HL-60 (cell line): ENCODE results near the gene BBS9.

ENCODE experiments used
- POLR2AphosphoS5 ChIP-seq: IDR thresholded peaks from 2 replicates; pipeline ENCODE4 v1.6.1; 2012; ENCODE audit warnings: low read depth
- SPI1 ChIP-seq: IDR thresholded peaks from 2 replicates; pipeline ENCODE4 v1.6.1; 2012; ENCODE audit warnings: low read depth, mild to moderate bottlenecking, borderline replicate concordance
- TF ChIP-seq, protein P1 (sequence below): IDR thresholded peaks from one replicate; pipeline ENCODE4 v1.5.1; 2011; ENCODE audit warnings: low read length, control low read depth, inconsistent platforms; ENCODE audit not compliant: insufficient read depth
- TF ChIP-seq, protein P2 (sequence below): IDR thresholded peaks from 2 replicates; pipeline ENCODE4 v1.6.1; 2012; ENCODE audit warnings: low read depth; ENCODE audit not compliant: insufficient replicate concordance

DNA sequence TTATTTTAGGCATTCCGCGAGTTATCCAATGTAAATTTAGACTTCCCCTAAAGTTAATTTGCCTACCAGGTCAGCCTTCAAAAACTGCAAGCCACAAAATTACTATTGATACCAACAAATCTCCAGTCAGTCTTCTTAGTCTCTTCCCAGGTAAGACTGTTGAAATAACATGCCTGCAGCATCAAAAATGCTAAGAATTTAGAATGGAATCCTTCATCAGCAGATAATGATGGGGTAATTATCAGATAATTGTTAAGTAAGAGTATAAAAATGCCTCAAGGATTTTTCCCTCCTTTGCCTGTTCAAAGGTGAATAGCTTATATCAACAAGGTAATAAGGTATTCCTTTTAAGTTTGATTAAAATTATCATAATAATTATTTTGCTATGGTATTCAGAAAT lies 228.5 kb downstream of the BBS9 start:
- TF ChIP-seq, protein P1, sequence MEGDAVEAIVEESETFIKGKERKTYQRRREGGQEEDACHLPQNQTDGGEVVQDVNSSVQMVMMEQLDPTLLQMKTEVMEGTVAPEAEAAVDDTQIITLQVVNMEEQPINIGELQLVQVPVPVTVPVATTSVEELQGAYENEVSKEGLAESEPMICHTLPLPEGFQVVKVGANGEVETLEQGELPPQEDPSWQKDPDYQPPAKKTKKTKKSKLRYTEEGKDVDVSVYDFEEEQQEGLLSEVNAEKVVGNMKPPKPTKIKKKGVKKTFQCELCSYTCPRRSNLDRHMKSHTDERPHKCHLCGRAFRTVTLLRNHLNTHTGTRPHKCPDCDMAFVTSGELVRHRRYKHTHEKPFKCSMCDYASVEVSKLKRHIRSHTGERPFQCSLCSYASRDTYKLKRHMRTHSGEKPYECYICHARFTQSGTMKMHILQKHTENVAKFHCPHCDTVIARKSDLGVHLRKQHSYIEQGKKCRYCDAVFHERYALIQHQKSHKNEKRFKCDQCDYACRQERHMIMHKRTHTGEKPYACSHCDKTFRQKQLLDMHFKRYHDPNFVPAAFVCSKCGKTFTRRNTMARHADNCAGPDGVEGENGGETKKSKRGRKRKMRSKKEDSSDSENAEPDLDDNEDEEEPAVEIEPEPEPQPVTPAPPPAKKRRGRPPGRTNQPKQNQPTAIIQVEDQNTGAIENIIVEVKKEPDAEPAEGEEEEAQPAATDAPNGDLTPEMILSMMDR: no peak
- TF ChIP-seq POLR2AphosphoS5 (no peak), SPI1 (no peak)
- TF ChIP-seq, protein P2, sequence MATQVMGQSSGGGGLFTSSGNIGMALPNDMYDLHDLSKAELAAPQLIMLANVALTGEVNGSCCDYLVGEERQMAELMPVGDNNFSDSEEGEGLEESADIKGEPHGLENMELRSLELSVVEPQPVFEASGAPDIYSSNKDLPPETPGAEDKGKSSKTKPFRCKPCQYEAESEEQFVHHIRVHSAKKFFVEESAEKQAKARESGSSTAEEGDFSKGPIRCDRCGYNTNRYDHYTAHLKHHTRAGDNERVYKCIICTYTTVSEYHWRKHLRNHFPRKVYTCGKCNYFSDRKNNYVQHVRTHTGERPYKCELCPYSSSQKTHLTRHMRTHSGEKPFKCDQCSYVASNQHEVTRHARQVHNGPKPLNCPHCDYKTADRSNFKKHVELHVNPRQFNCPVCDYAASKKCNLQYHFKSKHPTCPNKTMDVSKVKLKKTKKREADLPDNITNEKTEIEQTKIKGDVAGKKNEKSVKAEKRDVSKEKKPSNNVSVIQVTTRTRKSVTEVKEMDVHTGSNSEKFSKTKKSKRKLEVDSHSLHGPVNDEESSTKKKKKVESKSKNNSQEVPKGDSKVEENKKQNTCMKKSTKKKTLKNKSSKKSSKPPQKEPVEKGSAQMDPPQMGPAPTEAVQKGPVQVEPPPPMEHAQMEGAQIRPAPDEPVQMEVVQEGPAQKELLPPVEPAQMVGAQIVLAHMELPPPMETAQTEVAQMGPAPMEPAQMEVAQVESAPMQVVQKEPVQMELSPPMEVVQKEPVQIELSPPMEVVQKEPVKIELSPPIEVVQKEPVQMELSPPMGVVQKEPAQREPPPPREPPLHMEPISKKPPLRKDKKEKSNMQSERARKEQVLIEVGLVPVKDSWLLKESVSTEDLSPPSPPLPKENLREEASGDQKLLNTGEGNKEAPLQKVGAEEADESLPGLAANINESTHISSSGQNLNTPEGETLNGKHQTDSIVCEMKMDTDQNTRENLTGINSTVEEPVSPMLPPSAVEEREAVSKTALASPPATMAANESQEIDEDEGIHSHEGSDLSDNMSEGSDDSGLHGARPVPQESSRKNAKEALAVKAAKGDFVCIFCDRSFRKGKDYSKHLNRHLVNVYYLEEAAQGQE: no peak
